H1 (cell line): Measurements from ENCODE around the gene POLL. TPM values are rescaled to one million over a fixed set of nuclear protein-coding genes. Genes with fewer than 3 reads are reported as not detected.

ENCODE experiments used
- microRNA-seq, 2 experiments: library from miRNA; unstranded; fragments of <30 nt; microRNA quantifications; one replicate each; pipeline versions ENCODE4 to v1.2.0, GENCODE V29; 2016 to 2020; ENCODE audit warnings: borderline microRNAs expressed in 2 of 2, borderline number of aligned reads in 2 of 2, borderline replicate concordance in 1 of 2
- polyA plus RNA-seq, 7 experiments: library from polyadenylated mRNA; depleted of rRNA in 3 of 7; stranded (reverse) in 5 of 7; unstranded in 2 of 7; fragments of >200 nt in 5 of 7; fragments of 200-250 nt in 2 of 7; gene quantifications; 1 replicate in 5 of 7; 2 replicates in 1 of 7; 4 replicates in 1 of 7; pipeline versions ENCODE4 v1.2.1 to v1.2.3, GENCODE V29; 2011 to 2013; ENCODE audit warnings: missing spikeins in 2 of 7, mixed read lengths in 2 of 7
- small RNA-seq: library from polyadenylated mRNA; stranded (forward); fragments of <200 nt; extraction: miRNeasy Mini kit (QIAGEN cat#:217004); gene quantifications from one replicate; pipeline ENCODE3, GENCODE V24; 2013; ENCODE audit not compliant: insufficient read depth
- total RNA-seq: library from RNA; stranded (reverse); fragmentation: NEBNext Ultra II Directional; extraction: Animal tissue kit (Norgen Biotek cat#: 25700); gene quantifications from 2 replicates; pipeline ENCODE4 v1.2.1, GENCODE V29; 2021

POLL gene
- total and polyA plus RNA-seq, 2 of the 8 experiments (the other 6 are each of a cell fraction or from before 2014, with no cell fraction given): 26.1 to 45.9 TPM

Small RNA genes within 50 kb of the gene (microRNA-seq; reads per million reads assigned to microRNA genes)
- gene MIR3158-1 (0 reads per million in 2 experiments), gene MIR3158-2 (0 reads per million in 2 experiments)

Small RNA genes within 50 kb of the gene (small RNA-seq; reads per million reads assigned to genes)
- gene MIR3158-1 (not detected), gene RNU6-1165P (not detected)

Other genes starting within 250 kb of the POLL start
- 24.7 and 28.1 TPM in 2 replicates for gene BTRC, start 234.1 kb downstream of the POLL start, total RNA-seq
- 8.2 and 9.9 TPM in 2 replicates for gene BTRC, start 234.1 kb downstream of the POLL start, polyA plus RNA-seq (2011; rRNA removed)
- 18.8 and 21.2 TPM in 2 replicates for gene DPCD, start 64 bp upstream of the POLL start, total RNA-seq
- gene DPCD, start 64 bp upstream of the POLL start, polyA plus RNA-seq (2011; rRNA removed): 25.2 and 31.4 TPM in 2 replicates
- 29.6 and 32.8 TPM in 2 replicates for gene FBXW4, start 106.9 kb upstream of the POLL start, total RNA-seq
- gene FBXW4, start 106.9 kb upstream of the POLL start, polyA plus RNA-seq (2011; rRNA removed): 29.0 and 42.8 TPM in 2 replicates
- gene FGF8, start 187.9 kb upstream of the POLL start, total RNA-seq: 3.9 and 4.1 TPM in 2 replicates
- 1.1 and 1.7 TPM in 2 replicates for gene FGF8, start 187.9 kb upstream of the POLL start, polyA plus RNA-seq (2011; rRNA removed)
- 175 and 177 TPM in 2 replicates for gene NPM3, start 195.2 kb upstream of the POLL start, total RNA-seq
- gene NPM3, start 195.2 kb upstream of the POLL start, polyA plus RNA-seq (2011; rRNA removed): 127 and 218 TPM in 2 replicates
- 104 and 107 TPM in 2 replicates for gene OGA, start 230.2 kb upstream of the POLL start, total RNA-seq
- gene OGA, start 230.2 kb upstream of the POLL start, polyA plus RNA-seq (2011; rRNA removed): 18.5 and 31.2 TPM in 2 replicates